ENCODE data around the gene PRDX2.

The PRDX2 gene

DNA sequence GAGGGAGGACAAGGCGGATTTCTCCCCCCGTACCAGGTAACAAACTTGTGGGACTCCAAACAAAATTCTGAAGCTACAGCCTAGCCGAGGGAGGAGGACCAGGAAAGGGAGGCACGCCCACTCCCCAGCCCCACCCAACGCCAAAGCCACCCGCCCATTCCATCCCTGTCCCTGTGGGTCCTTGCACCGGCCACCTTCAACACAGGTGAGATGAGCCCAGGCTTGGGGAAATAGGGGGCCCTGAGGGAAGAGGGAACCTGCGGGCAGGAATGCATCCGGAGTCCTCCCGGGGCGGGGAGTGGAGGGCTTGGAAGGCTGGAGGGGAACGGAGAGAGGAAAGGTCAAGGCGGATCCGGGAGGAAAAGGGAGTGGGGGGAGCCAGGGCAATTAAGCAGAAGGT, 50.0 kb downstream of the PRDX2 start, which contains the start of gene BEST2:
TSS of gene BEST2 (plus strand) at position 157 of the 400 bp plus-strand sequence. CDS start 802 bp downstream, outside the sequence.
- no peak for DNase-seq

GRCh38 chr19:12750851-12751250, 50.7 kb downstream of the PRDX2 start:
- no peak for DNase-seq

DNA sequence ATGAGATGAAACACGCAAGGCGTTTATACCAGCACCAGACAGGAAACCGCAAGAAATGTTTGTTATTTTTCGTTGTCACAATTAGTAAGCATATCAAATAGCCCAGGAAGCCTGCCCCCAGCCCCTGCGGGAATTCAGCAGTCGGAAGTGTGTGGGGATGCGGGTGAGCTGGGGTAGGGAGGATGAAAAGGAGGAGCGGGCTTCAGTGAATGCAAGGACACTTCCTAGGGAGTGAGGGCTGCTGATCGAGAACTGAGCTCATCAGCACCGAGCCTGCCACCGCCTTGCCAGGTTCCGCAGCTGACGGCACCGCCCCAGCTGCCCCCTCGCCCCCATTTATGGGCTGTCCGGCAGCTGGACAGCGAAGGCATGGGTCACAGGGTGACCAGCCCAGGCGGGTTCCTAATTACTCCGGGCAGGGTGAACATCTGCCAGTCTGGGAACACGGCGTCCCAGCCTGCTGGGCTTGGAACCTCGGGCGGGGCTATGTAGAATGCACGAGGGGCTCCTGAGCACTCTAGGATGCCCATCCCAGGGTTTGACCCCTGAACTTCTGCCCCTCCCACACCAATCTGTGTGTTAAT, 51.6 kb downstream of the PRDX2 start:
- DNase-seq, result no peak

GRCh38 chr19:12748489-12748888, 53.1 kb downstream of the PRDX2 start:
- DNase-seq, result no peak

Measured in activated CD8-positive, alpha-beta memory T cell treated with anti-CD3 and anti-CD28 coated beads, Interleukin-2, amount 50 U/mL, for 48 hours (primary cell).